ENCODE data around the gene ISM1. TPM values are rescaled to one million over a fixed set of nuclear protein-coding genes. Genes with fewer than 3 reads are reported as not detected.

The ISM1 gene
- polyA plus RNA-seq, 1 donor from 2014 or later, result not detected

- Histone ChIP-seq H4K20me1 (ENCODE audit: insufficient read depth) (no peaks in the 10 kb centered on the region), H3K27me3 (ENCODE audit: insufficient read depth, low read depth, low read length) (no peaks in the 10 kb centered on the region), H3F3A (ENCODE audit: insufficient read depth, low read length, poor library complexity, severe bottlenecking) (no peaks in the 10 kb centered on the region), H3K79me2 (replicated peaks; ENCODE audit: insufficient read depth, low read length) (no peaks in the 10 kb centered on the region), H3K9ac (ENCODE audit: low read length) (no peak overlapping the region), H3K27ac (ENCODE audit: low read length) (no peak overlapping the region), H3K4me3 (ENCODE audit: low read length) (no peak overlapping the region), H3K4me2 (ENCODE audit: low read length) (no peak overlapping the region), H2AFZ (ENCODE audit: low read depth, low read length) (no peak overlapping the region), H3K9me2 (ENCODE audit: insufficient read depth, low read length) (no peaks in the 10 kb centered on the region), H3K9me3 (ENCODE audit: low read length) (no peaks in the 10 kb centered on the region), H3K36me3 (ENCODE audit: insufficient read depth, low read length) (no peaks in the 10 kb centered on the region)
- TF ChIP-seq POLR2AphosphoS5 (IDR thresholded peaks at IDR 0.05) (no peak), REST (IDR thresholded peaks at IDR 0.05; ENCODE audit: borderline replicate concordance) (no peak), TAF1 (IDR thresholded peaks at IDR 0.05; ENCODE audit: low read depth) (no peak), EZH2 (IDR thresholded peaks at IDR 0.05; ENCODE audit: borderline replicate concordance, insufficient read depth, low read length, poor library complexity, severe bottlenecking) (no peak), RAD21 (conservative IDR thresholded peaks at IDR 0.05) (no peak), MXI1 (conservative IDR thresholded peaks at IDR 0.05; ENCODE audit: poor library complexity, severe bottlenecking) (no peak), EP300 (conservative IDR thresholded peaks at IDR 0.05; ENCODE audit: poor library complexity, severe bottlenecking) (no peak), SMC3 (conservative IDR thresholded peaks at IDR 0.05; ENCODE audit: poor library complexity) (no peak), CTCF (IDR thresholded peaks at IDR 0.05; ENCODE audit: poor library complexity, severe bottlenecking) (no peak)
Measured at GRCh38 chr20:13342469-13343242, 121.6 kb downstream of the ISM1 start.

GRCh38 chr20:13344671-13345070, 123.6 kb downstream of the ISM1 start:
- no peaks in the 10 kb centered on the region for H3K36me3 ChIP-seq (ENCODE audit: insufficient read depth, low read length)
- H3K79me2 ChIP-seq (replicated peaks; ENCODE audit: insufficient read depth, low read length), result no peaks in the 10 kb centered on the region
- H3K9ac ChIP-seq (ENCODE audit: low read length), result no peak overlapping the region
- H3K9me2 ChIP-seq (ENCODE audit: insufficient read depth, low read length), result no peaks in the 10 kb centered on the region
- no peaks in the 10 kb centered on the region for H3K9me3 ChIP-seq (ENCODE audit: low read length)
- no peaks in the 10 kb centered on the region for H3K27me3 ChIP-seq (ENCODE audit: insufficient read depth, low read depth, low read length)
- H3K4me2 ChIP-seq (ENCODE audit: low read length), result no peak overlapping the region
- H3F3A ChIP-seq (ENCODE audit: insufficient read depth, low read length, poor library complexity, severe bottlenecking), result no peaks in the 10 kb centered on the region
- H2AFZ ChIP-seq (ENCODE audit: low read depth, low read length), result no peak overlapping the region
- H3K27ac ChIP-seq (ENCODE audit: low read length), result no peak overlapping the region
- no peaks in the 10 kb centered on the region for H4K20me1 ChIP-seq (ENCODE audit: insufficient read depth)
- H3K4me3 ChIP-seq (ENCODE audit: low read length), result no peak overlapping the region
- no peak for TF ChIP-seq MXI1 (conservative IDR thresholded peaks at IDR 0.05; ENCODE audit: poor library complexity, severe bottlenecking)
- no peak for TF ChIP-seq TAF1 (IDR thresholded peaks at IDR 0.05; ENCODE audit: low read depth)

All from neural cell (in vitro differentiated cells).